ENCODE results near the gene ITPR2. TPM values are rescaled to one million over a fixed set of nuclear protein-coding genes. Genes with fewer than 3 reads are reported as not detected.
A peak's percentile ranks its signal among the peaks of the same experiment; 100 is the strongest.

ITPR2 gene
- total and polyA plus RNA-seq, 2 experiments from 2014 or later: 5.0 to 9.1 TPM

GRCh38 chr12:26798640-26799039 is 34.4 kb downstream of the ITPR2 start:
- Histone ChIP-seq H3K4me1 (ENCODE audit: insufficient read depth) (peaks cover 11% of the 10 kb centered on the region), H4K20me1 (ENCODE audit: insufficient read depth) (no peaks in the 10 kb centered on the region), H3K4me2 (ENCODE audit: unreplicated experiment) (no peak overlapping the region), H3K27me3 (replicated peaks; ENCODE audit: insufficient read depth) (no peaks in the 10 kb centered on the region), H3K79me2 (ENCODE audit: insufficient read depth) (no peaks in the 10 kb centered on the region), H3K4me3 (no peak overlapping the region), H3K9me3 (ENCODE audit: low read depth) (no peaks in the 10 kb centered on the region), H3K9ac (no peak overlapping the region), H3K9me2 (ENCODE audit: insufficient read depth) (peaks cover 4% of the 10 kb centered on the region; the same call in 1 of the 2 replicates), H3F3A (ENCODE audit: insufficient read depth) (peaks cover 5% of the 10 kb centered on the region; the same call in 1 of the 2 replicates), H3K36me3 (ENCODE audit: low read depth) (no peaks in the 10 kb centered on the region), H2AFZ (no peak overlapping the region), H3K27ac (no peak overlapping the region)
- TF ChIP-seq EZH2phosphoT487 (IDR thresholded peaks at IDR 0.05; ENCODE audit: insufficient read depth, low read depth) (no peak), EZH2 (IDR thresholded peaks at IDR 0.05; ENCODE audit: insufficient read depth, poor library complexity, severe bottlenecking) (no peak)
- DNase-seq: no peak
- in situ Hi-C loops (cut with MboI): no loop called here

- Histone ChIP-seq H3K9ac (no peak overlapping the region), H3K27me3 (replicated peaks; ENCODE audit: insufficient read depth) (no peaks in the 10 kb centered on the region), H3K79me2 (ENCODE audit: insufficient read depth) (no peaks in the 10 kb centered on the region), H3K36me3 (ENCODE audit: low read depth) (no peaks in the 10 kb centered on the region), H3K4me3 (no peak overlapping the region), H3K4me1 (ENCODE audit: insufficient read depth) (0 out of 2 replicates have a peak, but pooled peaks cover 5% of the 10 kb centered on the region), H3K27ac (no peak overlapping the region), H3K9me2 (ENCODE audit: insufficient read depth) (peaks cover 7% of the 10 kb centered on the region; the same call in 1 of the 2 replicates), H3K4me2 (ENCODE audit: unreplicated experiment) (no peak overlapping the region), H3K9me3 (ENCODE audit: low read depth) (no peaks in the 10 kb centered on the region), H2AFZ (no peak overlapping the region), H4K20me1 (ENCODE audit: insufficient read depth) (no peaks in the 10 kb centered on the region), H3F3A (ENCODE audit: insufficient read depth) (peaks cover 2% of the 10 kb centered on the region; the same call in 1 of the 2 replicates)
- in situ Hi-C loops (cut with MboI): no loop called here
- DNase-seq: no peak
- TF ChIP-seq EZH2phosphoT487 (IDR thresholded peaks at IDR 0.05; ENCODE audit: insufficient read depth, low read depth) (no peak), EZH2 (IDR thresholded peaks at IDR 0.05; ENCODE audit: insufficient read depth, poor library complexity, severe bottlenecking) (no peak)
- WGBS, 2 experiments (ENCODE audit: low coverage in 1 of 2, low lambda C conversion rate in 2 of 2, missing lambda C conversion rate in 2 of 2): 25 to 26% methylated on average over 6 of the region's 6 CpGs
Measured at GRCh38 chr12:26798023-26798422, 35.0 kb downstream of the ITPR2 start.

GRCh38 chr12:26795910-26796309 is 37.1 kb downstream of the ITPR2 start:
- 97 to 100% methylated on average over 3 of the region's 3 CpGs for whole genome bisulfite sequencing, 2 experiments (ENCODE audit: low coverage in 1 of 2, low lambda C conversion rate in 2 of 2, missing lambda C conversion rate in 2 of 2)
- peaks cover 15% of the 10 kb centered on the region for H3K4me1 ChIP-seq (ENCODE audit: insufficient read depth)
- in situ Hi-C loops (cut with MboI): no loop called here

GRCh38 chr12:26791301-26791791 is 41.6 kb downstream of the ITPR2 start:
- no peaks in the 10 kb centered on the region for H3K9me3 ChIP-seq (ENCODE audit: low read depth)
- in situ Hi-C loops (cut with MboI): no loop called here
- no peak overlapping the region for H3K9ac ChIP-seq
- peak overlapping the region; percentile 66 for H3K4me2 ChIP-seq (ENCODE audit: unreplicated experiment)
- H3K36me3 ChIP-seq (ENCODE audit: low read depth): no peaks in the 10 kb centered on the region
- peak overlapping the region; percentile 18; the same call in 1 of the 2 replicates for H3K27ac ChIP-seq
- H3K79me2 ChIP-seq (ENCODE audit: insufficient read depth): no peaks in the 10 kb centered on the region
- peaks cover 9% of the 10 kb centered on the region; the same call in 1 of the 2 replicates for H3K9me2 ChIP-seq (ENCODE audit: insufficient read depth)
- H2AFZ ChIP-seq: no peak overlapping the region
- H3K27me3 ChIP-seq (replicated peaks; ENCODE audit: insufficient read depth): no peaks in the 10 kb centered on the region
- DNase-seq: peak; percentile 32
- H3F3A ChIP-seq (ENCODE audit: insufficient read depth): peaks cover 36% of the 10 kb centered on the region
- TF ChIP-seq EZH2 (IDR thresholded peaks at IDR 0.05; ENCODE audit: insufficient read depth, poor library complexity, severe bottlenecking): no peak
- no peak for TF ChIP-seq EZH2phosphoT487 (IDR thresholded peaks at IDR 0.05; ENCODE audit: insufficient read depth, low read depth)
- H4K20me1 ChIP-seq (ENCODE audit: insufficient read depth): no peaks in the 10 kb centered on the region
- H3K4me3 ChIP-seq: no peak overlapping the region
- peaks cover 54% of the 10 kb centered on the region for H3K4me1 ChIP-seq (ENCODE audit: insufficient read depth)

More at GRCh38 chr12:26795910-26796309, 37.1 kb downstream of the ITPR2 start:
- Histone ChIP-seq H3K4me2 (ENCODE audit: unreplicated experiment) (no peak overlapping the region), H3K9me3 (ENCODE audit: low read depth) (no peaks in the 10 kb centered on the region), H3K9me2 (ENCODE audit: insufficient read depth) (peaks cover 9% of the 10 kb centered on the region; the same call in 1 of the 2 replicates), H3K27ac (no peak overlapping the region), H3K79me2 (ENCODE audit: insufficient read depth) (no peaks in the 10 kb centered on the region), H3K4me3 (no peak overlapping the region), H4K20me1 (ENCODE audit: insufficient read depth) (no peaks in the 10 kb centered on the region), H3K9ac (no peak overlapping the region), H3F3A (ENCODE audit: insufficient read depth) (peaks cover 8% of the 10 kb centered on the region), H3K36me3 (ENCODE audit: low read depth) (no peaks in the 10 kb centered on the region), H2AFZ (no peak overlapping the region), H3K27me3 (replicated peaks; ENCODE audit: insufficient read depth) (no peaks in the 10 kb centered on the region)
- TF ChIP-seq EZH2phosphoT487 (IDR thresholded peaks at IDR 0.05; ENCODE audit: insufficient read depth, low read depth) (no peak), EZH2 (IDR thresholded peaks at IDR 0.05; ENCODE audit: insufficient read depth, poor library complexity, severe bottlenecking) (no peak)
- DNase-seq: no peak

- H2AFZ ChIP-seq: no peak overlapping the region
- TF ChIP-seq EZH2phosphoT487 (IDR thresholded peaks at IDR 0.05; ENCODE audit: insufficient read depth, low read depth) (no peak), EZH2 (IDR thresholded peaks at IDR 0.05; ENCODE audit: insufficient read depth, poor library complexity, severe bottlenecking) (no peak)
- H3K9ac ChIP-seq: no peak overlapping the region
Measured at GRCh38 chr12:26790645-26790994, 42.4 kb downstream of the ITPR2 start.

More at GRCh38 chr12:26790645-26790994, 42.4 kb downstream of the ITPR2 start:
- H3K4me3 ChIP-seq: no peak overlapping the region
- H4K20me1 ChIP-seq (ENCODE audit: insufficient read depth): no peaks in the 10 kb centered on the region
- H3K79me2 ChIP-seq (ENCODE audit: insufficient read depth): no peaks in the 10 kb centered on the region
- H3K36me3 ChIP-seq (ENCODE audit: low read depth): no peaks in the 10 kb centered on the region
- no peaks in the 10 kb centered on the region for H3K9me3 ChIP-seq (ENCODE audit: low read depth)
- H3K27me3 ChIP-seq (replicated peaks; ENCODE audit: insufficient read depth): no peaks in the 10 kb centered on the region
- peaks cover 37% of the 10 kb centered on the region for H3F3A ChIP-seq (ENCODE audit: insufficient read depth)
- DNase-seq: peak; percentile 17
- in situ Hi-C loops (cut with MboI): no loop called here
- 100% methylated on average over 1 of the region's 1 CpG for WGBS, 2 experiments (ENCODE audit: low coverage in 1 of 2, low lambda C conversion rate in 2 of 2, missing lambda C conversion rate in 2 of 2)
- H3K4me1 ChIP-seq (ENCODE audit: insufficient read depth): peaks cover 55% of the 10 kb centered on the region
- H3K27ac ChIP-seq: no peak overlapping the region
- H3K9me2 ChIP-seq (ENCODE audit: insufficient read depth): peaks cover 9% of the 10 kb centered on the region; the same call in 1 of the 2 replicates
- no peak overlapping the region for H3K4me2 ChIP-seq (ENCODE audit: unreplicated experiment)
